Prostate gland (tissue), 2 donors: ENCODE results near the gene SLC2A6. TPM values are rescaled to one million over a fixed set of nuclear protein-coding genes. Genes with fewer than 3 reads are reported as not detected.

Experiments used
- DNase-seq: peaks from one replicate; pipeline ENCODE4 v3.0.0-alpha.2; 2019; ENCODE audit warnings: low spot score
- H3K27ac ChIP-seq, 2 donors: fragments of 200-600 bp; sonication (generic); 2 replicates each; pipeline ENCODE4 v1.5.1; 2017 to 2019
- H3K27me3 ChIP-seq: fragments of 200-600 bp; sonication (generic); replicated peaks from 2 replicates; pipeline ENCODE4 v1.5.1; 2019; ENCODE audit not compliant: insufficient read depth
- H3K36me3 ChIP-seq, 2 donors: fragments of 200-600 bp; sonication (generic); 1 replicate in 1 of 2; 2 replicates in 1 of 2; pipeline versions ENCODE4 v1.5.1 to v1.8.1; 2017 to 2019
- H3K4me1 ChIP-seq: fragments of 200-600 bp; sonication (generic); replicated peaks from 2 replicates; pipeline ENCODE4 v1.5.1; 2019
- H3K4me3 ChIP-seq, 2 donors: fragments of 200-600 bp; sonication (generic); 2 replicates each; pipeline ENCODE4 v1.5.1; 2017 to 2019
- H3K9me3 ChIP-seq: fragments of 200-600 bp; sonication (generic); 2 replicates; pipeline ENCODE4 v1.5.1; 2017
- POLR2A ChIP-seq: fragments of 450-650 bp; IDR thresholded peaks from one replicate; pipeline ENCODE4 v1.6.1; 2016; ENCODE audit warnings: antibody characterized with exemption, mild to moderate bottlenecking
- POLR2AphosphoS5 ChIP-seq: sonication (generic); formaldehyde crosslinking; IDR thresholded peaks from one replicate; pipeline ENCODE4 v1.6.1; 2017; ENCODE audit warnings: antibody characterized with exemption
- WGBS: methylation state at CpG from one replicate; pipeline ENCODE4 v1.1.5; 2018; 5-methylcytosine and 5-hydroxymethylcytosine counted together
- intact Hi-C: fragments of 100-400 bp; cut with DNase I; formaldehyde crosslinking; loops from one replicate; pipeline ENCODE4 v1.14.2; 2022
- total RNA-seq, 2 donors: library from RNA; depleted of rRNA; stranded (reverse); fragments of >200 nt; gene quantifications; one replicate each; pipeline ENCODE4 v1.1.0, GENCODE V29; 2016
- TF ChIP-seq, protein P1 (sequence below), 4 experiments: fragments of 200-600 bp in 2 of 4; fragments of 450-650 bp in 2 of 4; sonication (generic) in 2 of 4; IDR thresholded peaks; 1 replicate in 3 of 4; 2 replicates in 1 of 4; pipeline ENCODE4 v1.5.1; 2016 to 2019; ENCODE audit warnings: antibody characterized with exemption in 4 of 4, mild to moderate bottlenecking in 2 of 4, moderate library complexity in 2 of 4

Gene SLC2A6
- total RNA-seq, 2 donors from 2014 or later: 0.77 to 3.4 TPM

GRCh38 chr9:133474215-133474614, 4.7 kb downstream of the SLC2A6 start:
- Histone ChIP-seq H3K9me3 (no peaks in the 10 kb centered on the region), H3K27ac (no peak overlapping the region), H3K36me3 (no peaks in the 10 kb centered on the region), H3K4me3 (no peak overlapping the region), H3K4me1 (no peaks in the 10 kb centered on the region), H3K27me3 (no peaks in the 10 kb centered on the region)
- no peak for TF ChIP-seq POLR2AphosphoS5
- no peak for TF ChIP-seq POLR2A
- TF ChIP-seq, protein P1, sequence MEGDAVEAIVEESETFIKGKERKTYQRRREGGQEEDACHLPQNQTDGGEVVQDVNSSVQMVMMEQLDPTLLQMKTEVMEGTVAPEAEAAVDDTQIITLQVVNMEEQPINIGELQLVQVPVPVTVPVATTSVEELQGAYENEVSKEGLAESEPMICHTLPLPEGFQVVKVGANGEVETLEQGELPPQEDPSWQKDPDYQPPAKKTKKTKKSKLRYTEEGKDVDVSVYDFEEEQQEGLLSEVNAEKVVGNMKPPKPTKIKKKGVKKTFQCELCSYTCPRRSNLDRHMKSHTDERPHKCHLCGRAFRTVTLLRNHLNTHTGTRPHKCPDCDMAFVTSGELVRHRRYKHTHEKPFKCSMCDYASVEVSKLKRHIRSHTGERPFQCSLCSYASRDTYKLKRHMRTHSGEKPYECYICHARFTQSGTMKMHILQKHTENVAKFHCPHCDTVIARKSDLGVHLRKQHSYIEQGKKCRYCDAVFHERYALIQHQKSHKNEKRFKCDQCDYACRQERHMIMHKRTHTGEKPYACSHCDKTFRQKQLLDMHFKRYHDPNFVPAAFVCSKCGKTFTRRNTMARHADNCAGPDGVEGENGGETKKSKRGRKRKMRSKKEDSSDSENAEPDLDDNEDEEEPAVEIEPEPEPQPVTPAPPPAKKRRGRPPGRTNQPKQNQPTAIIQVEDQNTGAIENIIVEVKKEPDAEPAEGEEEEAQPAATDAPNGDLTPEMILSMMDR (IDR thresholded peaks at IDR 0.05): no peak
- whole genome bisulfite sequencing: 76% methylated on average over 5 of the region's 5 CpGs
- intact Hi-C loops: no loop called here
- no peak for DNase-seq

- WGBS: 91% methylated on average over 20 of the region's 20 CpGs
- DNase-seq: no peak
- Histone ChIP-seq H3K4me1 (no peaks in the 10 kb centered on the region), H3K27me3 (no peaks in the 10 kb centered on the region), H3K27ac (no peak overlapping the region), H3K36me3 (no peaks in the 10 kb centered on the region), H3K4me3 (no peak overlapping the region), H3K9me3 (no peaks in the 10 kb centered on the region)
- intact Hi-C loops: no loop called here
- TF ChIP-seq POLR2A: no peak
- TF ChIP-seq, protein P1 (IDR thresholded peaks at IDR 0.05): no peak
- no peak for TF ChIP-seq POLR2AphosphoS5
Measured at GRCh38 chr9:133473743-133474142, 5.2 kb downstream of the SLC2A6 start.

DNA sequence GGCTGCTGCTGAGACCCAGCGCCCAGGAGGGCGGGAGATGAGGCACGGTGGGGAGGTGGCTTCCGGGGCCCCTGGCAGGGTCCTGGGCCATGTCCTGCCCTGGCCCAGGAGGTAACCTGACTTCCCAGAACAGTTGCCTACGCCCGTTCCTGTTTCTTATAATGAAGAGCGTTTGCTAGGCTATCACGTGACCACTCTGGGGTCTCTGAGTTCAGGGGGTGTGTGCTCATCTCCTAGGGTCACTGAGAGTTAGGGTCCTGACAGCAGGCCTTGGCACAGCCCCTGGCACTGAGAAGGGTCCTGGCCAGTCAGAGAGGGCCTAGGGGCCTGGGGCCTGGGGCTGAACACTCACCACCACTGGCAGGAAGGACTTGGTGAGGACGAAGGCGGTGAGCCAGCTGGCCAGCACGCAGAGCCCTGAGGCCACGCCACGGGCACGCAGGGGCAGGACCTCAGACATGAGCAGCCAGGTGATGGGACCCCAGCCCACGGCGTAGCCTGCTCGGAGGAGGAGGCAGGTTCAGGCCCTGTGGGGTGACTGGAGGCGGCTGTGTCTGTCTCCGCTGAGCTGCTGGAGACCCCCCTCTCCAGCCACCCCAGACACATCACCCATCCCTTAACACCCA, 6.0 kb downstream of the SLC2A6 start:
- intact Hi-C loops: no loop called here
- no peak for DNase-seq
- WGBS: 55% methylated on average over 18 of the region's 19 CpGs

DNA sequence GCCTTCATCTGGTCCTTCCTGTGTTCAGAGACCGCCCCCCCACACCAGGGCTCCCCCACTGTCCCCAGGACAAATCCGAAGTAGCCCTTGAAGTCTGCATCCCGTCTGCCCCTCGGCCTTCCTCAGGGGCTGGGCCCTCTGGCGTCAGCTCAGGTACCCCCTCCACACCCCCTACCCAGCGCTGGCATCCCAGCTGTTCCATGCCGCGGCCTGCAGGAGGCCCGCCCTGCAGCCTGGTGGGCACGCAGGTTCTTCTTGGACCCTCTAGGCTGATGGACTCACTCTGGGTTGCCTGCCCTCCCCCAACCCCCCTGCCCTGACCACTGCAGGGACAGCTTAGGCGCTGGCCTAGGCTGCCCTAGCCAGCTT, 6.6 kb downstream of the SLC2A6 start:
- WGBS: 79% methylated on average over 11 of the region's 11 CpGs
- H3K36me3 ChIP-seq: no peaks in the 10 kb centered on the region
- intact Hi-C loops: no loop called here

More for the DNA sequence above, 6.0 kb downstream of the SLC2A6 start:
- Histone ChIP-seq H3K4me1 (no peaks in the 10 kb centered on the region), H3K4me3 (no peak overlapping the region), H3K9me3 (no peaks in the 10 kb centered on the region), H3K36me3 (no peaks in the 10 kb centered on the region), H3K27me3 (no peaks in the 10 kb centered on the region), H3K27ac (no peak overlapping the region)
- TF ChIP-seq, protein P1 (IDR thresholded peaks at IDR 0.05): no peak
- TF ChIP-seq POLR2AphosphoS5: no peak
- no peak for TF ChIP-seq POLR2A

More for the DNA sequence above, 6.6 kb downstream of the SLC2A6 start:
- DNase-seq: no peak
- Histone ChIP-seq H3K4me1 (no peaks in the 10 kb centered on the region), H3K4me3 (no peak overlapping the region), H3K9me3 (no peaks in the 10 kb centered on the region), H3K27ac (no peak overlapping the region), H3K27me3 (no peaks in the 10 kb centered on the region)
- TF ChIP-seq, protein P1 (IDR thresholded peaks at IDR 0.05): no peak
- no peak for TF ChIP-seq POLR2A
- no peak for TF ChIP-seq POLR2AphosphoS5
